Psoas muscle (tissue), 8 donors: ENCODE results near the gene METTL27. TPM values are rescaled to one million over a fixed set of nuclear protein-coding genes. Genes with fewer than 3 reads are reported as not detected.

Experiments
- ATAC-seq, 4 donors: fragments of 200-7000 bp; cut with Tn5 transposase; one replicate each; pipeline ENCODE4 v1.9.1; 2020; ENCODE audit warnings: moderate library complexity in 3 of 4, mild to moderate bottlenecking in 2 of 4
- DNase-seq, 2 donors: peaks; one replicate each; pipeline ENCODE4 v3.0.0-alpha.2; 2020
- H3K27ac ChIP-seq: fragments of 200-600 bp; one replicate; pipeline ENCODE4 v1.8.0; 2022
- H3K27me3 ChIP-seq, 3 donors: fragments of 200-600 bp in 1 of 3; one replicate each; pipeline versions ENCODE4 v1.6.1 to v1.8.0; 2013 to 2022; ENCODE audit warnings: low read length in 2 of 3, mild to moderate bottlenecking in 2 of 3, moderate library complexity in 1 of 3; ENCODE audit not compliant: insufficient read depth in 3 of 3
- H3K36me3 ChIP-seq, 2 donors: fragments of 200-600 bp in 1 of 2; one replicate each; pipeline versions ENCODE4 v1.6.1 to v1.8.0; 2013 to 2022; ENCODE audit warnings: low read depth in 1 of 2, mild to moderate bottlenecking in 1 of 2, moderate library complexity in 1 of 2; ENCODE audit not compliant: insufficient read depth in 1 of 2
- H3K4me1 ChIP-seq: fragments of 200-600 bp; one replicate; pipeline ENCODE4 v1.8.0; 2022
- H3K4me3 ChIP-seq: fragments of 200-600 bp; one replicate; pipeline ENCODE4 v1.8.0; 2022; ENCODE audit warnings: mild to moderate bottlenecking
- H3K9me3 ChIP-seq: fragments of 200-600 bp; one replicate; pipeline ENCODE4 v1.8.0; 2022
- CTCF ChIP-seq: fragments of 200-600 bp; IDR thresholded peaks from one replicate; pipeline ENCODE4 v1.8.0; 2022; ENCODE audit warnings: antibody characterized with exemption
- WGBS, 3 donors: extraction: QIAGEN DNeasy Blood & Tissue Kit; methylation state at CpG; one replicate each; pipeline versions ENCODE4 v1.1.6 to v1.1.7; 2013; 5-methylcytosine and 5-hydroxymethylcytosine counted together
- intact Hi-C, 2 donors: fragments of 100-400 bp; cut with DNase I; formaldehyde crosslinking; loops; one replicate each; pipeline versions ENCODE4 v1.11.0 to v1.14.2; 2022
- polyA plus RNA-seq, 3 donors: library from polyadenylated mRNA; stranded (reverse); fragments of 200-250 nt; gene quantifications; one replicate each; pipeline ENCODE4 v1.2.3, GENCODE V29; 2013
- total RNA-seq, 4 donors: library from RNA; stranded (reverse); fragmentation: NEBNext Ultra II Directional in 2 of 4; extraction: Animal tissue kit (Norgen Biotek cat#: 25700) in 2 of 4; gene quantifications; one replicate each; pipeline versions ENCODE4 v1.2.1 to v1.2.4, GENCODE V29; 2021 to 2023
- donor health status: healthy with polysubstance abuse.
- donor health status: DM: no; HTN: no; CAD: no; lungs with moderate emphysema.
- donor health status: Bipolar disorder and iron deficiency.
- donor health status: healthy.
- donor health status: DM: yes; HTN: yes; CAD: no.
- donor health status: DM: no; HTN: no; CAD: no.
- donor health status: DM: no; HTN: no; CAD: no.
- donor health status: DM: yes; HTN: yes; CAD: no.

METTL27 gene
- total and polyA plus RNA-seq, 7 donors = 0.09 to 0.84 (median 0.22) TPM; not detected in 1

DNA sequence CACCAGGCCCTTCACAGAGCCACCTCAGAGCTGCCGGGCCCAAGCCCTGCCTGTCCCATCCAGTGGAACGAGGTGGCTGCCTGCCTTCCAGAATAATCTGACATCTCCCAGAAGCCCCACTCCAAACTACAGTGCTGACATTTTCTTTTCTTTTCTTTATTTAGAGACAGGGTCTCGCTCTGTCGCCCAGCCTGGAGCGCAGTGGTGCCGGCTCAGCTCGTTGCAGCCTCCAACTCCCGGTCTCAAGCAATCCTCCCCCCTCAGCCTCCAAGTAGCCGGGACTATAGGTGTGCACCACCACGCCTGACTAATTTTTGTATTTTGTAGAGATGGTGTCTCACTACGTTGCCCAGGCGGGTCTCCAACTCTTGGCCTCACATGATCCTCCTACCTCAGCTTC lies 19.0 kb upstream of the METTL27 start:
- DNase-seq = no peak
- H3K4me1 ChIP-seq = no peaks in the 10 kb centered on the region
- H3K27ac ChIP-seq = no peak overlapping the region
- no peak overlapping the region for H3K4me3 ChIP-seq
- WGBS, 3 donors = 93 to 94% (median 93%) methylated on average over 12 of the region's 12 CpGs
- no peaks in the 10 kb centered on the region for H3K36me3 ChIP-seq
- intact Hi-C loops = no loop called here
- H3K9me3 ChIP-seq = no peaks in the 10 kb centered on the region
- TF ChIP-seq CTCF = no peak
- ATAC-seq = no peak
- peaks cover 0 to 6% (median 0%) of the 10 kb centered on the region in 3 donors for H3K27me3 ChIP-seq

DNA sequence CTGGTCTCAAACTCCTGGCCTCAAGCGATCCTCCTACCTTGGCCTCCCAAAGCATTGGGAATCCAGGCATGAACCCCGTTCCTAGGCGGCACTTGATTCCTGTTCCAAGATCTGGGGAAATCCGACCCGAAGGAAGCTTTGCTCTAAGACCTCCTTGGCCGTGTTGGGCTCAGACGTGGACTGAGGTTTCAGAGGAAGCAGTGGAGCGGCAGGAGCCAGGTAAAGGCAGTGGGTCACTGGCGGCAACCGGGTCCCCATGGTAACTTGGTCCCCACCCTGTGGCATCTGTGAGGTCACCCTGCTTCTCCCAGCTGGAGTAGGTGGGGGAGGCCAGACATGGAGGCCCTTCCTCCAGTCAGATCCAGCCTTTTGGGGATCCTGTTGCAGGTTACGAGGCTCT lies 18.5 kb upstream of the METTL27 start, which contains the start of gene TMEM270:
Gene TMEM270 (plus strand): TSS at position 301 of the 400 bp plus-strand sequence. CDS start 36 bp downstream, at position 337.
- H3K4me3 ChIP-seq = no peak within 1 kb of the TSS
- no peak within 1 kb of the TSS for H3K27ac ChIP-seq
- ATAC-seq (no peak), DNase-seq (no peak)
- no peaks in the 10 kb centered on the region for H3K4me1 ChIP-seq
- 79 to 94% (median 89%) methylated on average over 11 of the region's 11 CpGs for WGBS, 3 donors
- intact Hi-C loops = no loop called here
- no peaks in the 10 kb centered on the region for H3K36me3 ChIP-seq
- H3K27me3 ChIP-seq = peaks cover 0 to 6% (median 0%) of the 10 kb centered on the region in 3 donors
- H3K9me3 ChIP-seq = no peaks in the 10 kb centered on the region
- TF ChIP-seq CTCF = no peak

DNA sequence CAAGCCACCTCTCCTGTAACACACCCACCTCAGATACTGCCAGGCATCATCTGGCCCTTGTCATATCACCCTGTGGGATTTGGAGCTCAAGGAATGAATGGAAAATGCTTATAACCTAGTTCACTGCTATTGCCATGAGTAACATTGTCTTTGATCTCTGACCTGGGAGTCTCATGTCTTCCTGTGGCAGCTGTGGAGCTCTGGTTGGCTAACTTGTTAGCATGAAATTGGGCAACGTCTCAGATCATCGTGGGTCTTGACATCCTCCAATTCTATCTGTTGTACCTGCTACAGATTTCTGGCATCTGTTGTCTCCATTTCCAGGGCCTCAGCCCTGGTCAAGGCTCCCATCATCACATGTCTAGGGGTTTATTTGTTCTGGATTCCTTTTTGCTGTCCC lies 16.5 kb upstream of the METTL27 start:
- no peak for TF ChIP-seq CTCF
- Histone ChIP-seq H3K9me3 (no peaks in the 10 kb centered on the region), H3K27me3 (peaks cover 0 to 6% (median 0%) of the 10 kb centered on the region in 3 donors), H3K4me3 (no peak overlapping the region), H3K4me1 (no peaks in the 10 kb centered on the region), H3K27ac (no peak overlapping the region), H3K36me3 (no peaks in the 10 kb centered on the region)
- intact Hi-C loops = loop anchor here in 1 of 2 donors (10.0 kb wide), 1 partner anchor 124 kb away; the partner anchor contains the start of gene ABHD11
- 25 to 42% (median 41%) methylated on average over 2 of the region's 2 CpGs for WGBS, 3 donors
- ATAC-seq (no peak), DNase-seq (no peak)

DNA sequence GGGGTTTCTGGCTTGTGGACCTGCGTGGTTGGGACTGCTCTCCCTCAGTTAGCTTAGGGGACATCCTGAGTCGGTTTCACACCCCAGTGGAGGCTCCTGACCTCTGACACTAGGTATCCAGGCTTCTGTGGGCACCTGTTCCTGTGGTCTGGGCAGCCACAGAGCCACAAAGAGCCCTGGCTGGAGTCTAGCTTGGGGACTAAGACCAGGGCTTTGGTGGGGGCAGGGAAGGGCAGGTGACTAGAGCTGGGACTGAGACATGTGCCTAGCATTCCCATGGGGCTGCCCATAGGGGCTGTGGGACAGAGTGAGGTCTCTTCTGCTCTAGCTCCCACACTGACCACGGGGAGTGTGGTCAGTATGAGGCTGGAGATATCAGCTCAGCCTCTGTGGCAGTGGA lies 14.6 kb upstream of the METTL27 start:
- Histone ChIP-seq H3K4me3 (no peak overlapping the region), H3K27me3 (peaks cover 0 to 6% (median 0%) of the 10 kb centered on the region in 3 donors), H3K27ac (no peak overlapping the region), H3K9me3 (no peaks in the 10 kb centered on the region), H3K36me3 (no peaks in the 10 kb centered on the region), H3K4me1 (no peaks in the 10 kb centered on the region)
- ATAC-seq (no peak), DNase-seq (no peak)
- intact Hi-C loops = loop anchor here in 1 of 2 donors (10.0 kb wide), 1 partner anchor 122 kb away; the partner anchor contains the start of gene ABHD11
- no peak for TF ChIP-seq CTCF
- 44 to 75% (median 56%) methylated on average over 3 of the region's 3 CpGs for WGBS, 3 donors

DNA sequence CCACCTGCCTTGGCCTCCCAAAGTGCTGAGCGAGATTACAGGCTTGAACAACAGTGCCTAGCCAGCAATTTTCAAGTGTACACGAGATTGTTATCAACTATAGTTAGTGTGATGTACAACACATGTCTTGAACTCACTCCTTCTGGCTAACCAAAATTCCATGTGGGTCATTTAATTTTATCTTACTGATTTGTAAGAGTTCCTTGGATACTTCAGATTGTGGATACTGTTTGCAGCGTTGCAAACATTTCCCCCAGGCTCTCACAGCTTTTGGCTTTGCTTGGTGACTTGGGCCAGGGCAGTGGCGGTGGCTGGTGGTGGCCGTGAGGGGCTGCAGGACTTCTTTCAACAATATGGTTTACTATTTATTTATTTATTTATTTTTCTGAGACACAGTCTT lies 10.2 kb upstream of the METTL27 start:
- intact Hi-C loops = loop anchor here in 1 of 2 donors (5.0 to 10.0 kb wide), 2 partner anchors 118 to 245 kb away; partner anchors contain the start of gene ABHD11

More for the DNA sequence above, 10.2 kb upstream of the METTL27 start:
- Histone ChIP-seq H3K36me3 (no peaks in the 10 kb centered on the region), H3K27me3 (peaks cover 0 to 6% (median 0%) of the 10 kb centered on the region in 3 donors), H3K4me3 (no peak overlapping the region), H3K9me3 (no peaks in the 10 kb centered on the region), H3K4me1 (peaks cover 8% of the 10 kb centered on the region), H3K27ac (no peak overlapping the region)
- DNase-seq = no peak
- 77 to 82% (median 81%) methylated on average over 5 of the region's 5 CpGs for WGBS, 3 donors
- ATAC-seq = no peak
- no peak for TF ChIP-seq CTCF
